Measurements from ENCODE around the gene C1D.

C1D gene

DNA sequence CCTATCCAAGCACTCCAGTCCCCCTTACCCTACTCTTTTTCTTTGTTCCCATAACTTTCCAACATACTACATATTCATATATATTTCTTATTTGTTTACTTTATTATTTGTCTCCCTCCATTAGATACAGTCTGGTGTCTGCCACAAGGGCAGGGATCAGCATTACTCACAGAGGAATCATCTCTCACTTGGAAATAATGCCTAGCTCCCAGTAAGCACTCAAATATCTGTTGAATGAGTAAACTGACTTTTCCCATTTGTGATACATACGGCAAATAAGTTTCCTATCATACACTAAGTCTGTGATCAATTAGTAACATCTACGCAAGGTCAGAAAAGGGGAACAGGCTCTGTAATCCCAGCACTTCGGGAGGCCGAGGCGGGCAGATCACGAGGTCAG lies 18.7 kb downstream of the C1D start:
- Mint-ChIP-seq H3K9me3 (no peaks in the 10 kb centered on the region), H3K27ac (peak overlapping the region in 2 of 3 experiments; percentile 62 to 80), H3K4me1 (peaks cover 30% of the 10 kb centered on the region), H3K4me3 (no peak overlapping the region), H3K27me3 (ENCODE audit: low read depth) (no peaks in the 10 kb centered on the region), H3K36me3 (ENCODE audit: low read depth) (peaks cover 20% of the 10 kb centered on the region)
- TF ChIP-seq, protein P1, sequence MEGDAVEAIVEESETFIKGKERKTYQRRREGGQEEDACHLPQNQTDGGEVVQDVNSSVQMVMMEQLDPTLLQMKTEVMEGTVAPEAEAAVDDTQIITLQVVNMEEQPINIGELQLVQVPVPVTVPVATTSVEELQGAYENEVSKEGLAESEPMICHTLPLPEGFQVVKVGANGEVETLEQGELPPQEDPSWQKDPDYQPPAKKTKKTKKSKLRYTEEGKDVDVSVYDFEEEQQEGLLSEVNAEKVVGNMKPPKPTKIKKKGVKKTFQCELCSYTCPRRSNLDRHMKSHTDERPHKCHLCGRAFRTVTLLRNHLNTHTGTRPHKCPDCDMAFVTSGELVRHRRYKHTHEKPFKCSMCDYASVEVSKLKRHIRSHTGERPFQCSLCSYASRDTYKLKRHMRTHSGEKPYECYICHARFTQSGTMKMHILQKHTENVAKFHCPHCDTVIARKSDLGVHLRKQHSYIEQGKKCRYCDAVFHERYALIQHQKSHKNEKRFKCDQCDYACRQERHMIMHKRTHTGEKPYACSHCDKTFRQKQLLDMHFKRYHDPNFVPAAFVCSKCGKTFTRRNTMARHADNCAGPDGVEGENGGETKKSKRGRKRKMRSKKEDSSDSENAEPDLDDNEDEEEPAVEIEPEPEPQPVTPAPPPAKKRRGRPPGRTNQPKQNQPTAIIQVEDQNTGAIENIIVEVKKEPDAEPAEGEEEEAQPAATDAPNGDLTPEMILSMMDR (IDR thresholded peaks at IDR 0.05; ENCODE audit: unreplicated experiment in 3 of 3), result no peak

- H3K4me1 Mint-ChIP-seq, result peaks cover 32% of the 10 kb centered on the region
- H3K4me3 Mint-ChIP-seq, result no peak overlapping the region
- no peaks in the 10 kb centered on the region for H3K9me3 Mint-ChIP-seq
- TF ChIP-seq, protein P1 (IDR thresholded peaks at IDR 0.05; ENCODE audit: unreplicated experiment in 3 of 3), result no peak
- peaks cover 20% of the 10 kb centered on the region for H3K36me3 Mint-ChIP-seq (ENCODE audit: low read depth)
- no peaks in the 10 kb centered on the region for H3K27me3 Mint-ChIP-seq (ENCODE audit: low read depth)
- peak overlapping the region in 2 of 3 experiments; percentile 62 to 80 for H3K27ac Mint-ChIP-seq
Observed at GRCh38 chr2:68043695-68044094, 19.1 kb downstream of the C1D start.

DNA sequence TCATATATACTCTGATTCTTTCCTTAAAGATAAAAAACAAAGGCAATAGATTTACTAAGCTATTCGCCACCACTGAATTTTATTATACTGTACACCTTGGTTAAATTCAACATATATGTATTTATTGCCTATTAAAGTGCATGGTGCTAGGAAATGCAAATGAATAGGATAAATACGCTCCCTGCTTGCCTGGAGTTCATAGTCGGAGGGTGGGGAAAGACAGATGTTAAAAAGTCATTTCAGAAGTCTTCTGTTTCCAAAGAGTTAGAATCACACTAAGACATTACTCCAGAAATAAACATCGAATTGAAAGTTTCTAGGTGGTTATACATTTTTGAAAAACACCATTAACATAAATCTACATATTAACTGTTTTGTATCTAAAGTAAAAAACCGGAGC lies 19.8 kb downstream of the C1D start:
- Mint-ChIP-seq H3K9me3 (no peaks in the 10 kb centered on the region), H3K27me3 (ENCODE audit: low read depth) (no peaks in the 10 kb centered on the region), H3K4me3 (no peak overlapping the region), H3K27ac (peak overlapping the region; percentile 40 to 55 (median 45)), H3K36me3 (ENCODE audit: low read depth) (peaks cover 20% of the 10 kb centered on the region), H3K4me1 (peaks cover 32% of the 10 kb centered on the region)
- TF ChIP-seq, protein P1 (IDR thresholded peaks at IDR 0.05; ENCODE audit: unreplicated experiment in 3 of 3), result no peak

GRCh38 chr2:68041704-68042245 lies 21.0 kb downstream of the C1D start:
- TF ChIP-seq, protein P1 (IDR thresholded peaks at IDR 0.05; ENCODE audit: unreplicated experiment in 3 of 3), result no peak
- Mint-ChIP-seq H3K36me3 (ENCODE audit: low read depth) (peaks cover 20% of the 10 kb centered on the region), H3K27me3 (ENCODE audit: low read depth) (no peaks in the 10 kb centered on the region), H3K27ac (peak overlapping the region in 2 of 3 experiments; percentile 46 to 59), H3K4me1 (peaks cover 32% of the 10 kb centered on the region), H3K4me3 (no peak overlapping the region), H3K9me3 (no peaks in the 10 kb centered on the region)

DNA sequence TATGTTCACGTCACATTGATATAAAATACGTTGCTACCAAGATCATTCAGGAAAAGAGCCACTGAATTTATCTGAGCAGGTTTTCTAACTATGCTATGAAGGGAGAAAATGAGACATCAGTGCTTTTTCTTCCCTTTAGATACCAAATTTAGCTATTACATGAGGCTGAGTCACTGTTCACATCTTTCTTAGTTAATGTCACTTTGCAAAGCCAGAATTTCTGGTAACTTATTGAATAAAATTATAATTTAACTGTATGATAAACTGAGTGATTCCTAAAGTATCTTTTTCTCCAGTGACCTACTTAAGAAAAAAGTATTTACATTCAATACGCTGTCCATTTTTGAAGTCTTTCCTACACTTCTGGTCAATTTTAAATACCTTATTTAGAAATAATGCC lies 22.7 kb downstream of the C1D start:
- Mint-ChIP-seq H3K36me3 (ENCODE audit: low read depth) (peaks cover 17% of the 10 kb centered on the region), H3K9me3 (no peaks in the 10 kb centered on the region)
- TF ChIP-seq, protein P1 (IDR thresholded peaks at IDR 0.05; ENCODE audit: unreplicated experiment in 3 of 3), result no peak

GRCh38 chr2:68039317-68039716 lies 23.5 kb downstream of the C1D start:
- no peaks in the 10 kb centered on the region for H3K27me3 Mint-ChIP-seq (ENCODE audit: low read depth)
- no peak overlapping the region for H3K4me3 Mint-ChIP-seq
- TF ChIP-seq, protein P1 (IDR thresholded peaks at IDR 0.05; ENCODE audit: unreplicated experiment in 3 of 3), result no peak
- H3K27ac Mint-ChIP-seq, result peak overlapping the region in 1 of 3 experiments; percentile 30
- no peaks in the 10 kb centered on the region for H3K9me3 Mint-ChIP-seq
- H3K36me3 Mint-ChIP-seq (ENCODE audit: low read depth), result peaks cover 14% of the 10 kb centered on the region
- peaks cover 16% of the 10 kb centered on the region for H3K4me1 Mint-ChIP-seq

More for the DNA sequence above, 22.7 kb downstream of the C1D start:
- H3K4me1 Mint-ChIP-seq, result peaks cover 20% of the 10 kb centered on the region
- H3K27me3 Mint-ChIP-seq (ENCODE audit: low read depth), result no peaks in the 10 kb centered on the region
- no peak overlapping the region for H3K27ac Mint-ChIP-seq
- no peak overlapping the region for H3K4me3 Mint-ChIP-seq

Measured in nephron (organoid).